ENCODE measurements around the gene PEX11G.
"Not testable (repeated sequence)": the region's sequence is repeated elsewhere in the genome, so short reads cannot be mapped to it uniquely, and the experiment has no call there.

Gene PEX11G

GRCh38 chr19:7461841-7462629 lies 26.8 kb downstream of the PEX11G start:
- no peak for DNase-seq

GRCh38 chr19:7460562-7460966 lies 28.3 kb downstream of the PEX11G start:
- DNase-seq = no peak

GRCh38 chr19:7459773-7460172 lies 29.1 kb downstream of the PEX11G start:
- DNase-seq = no peak

- DNase-seq = no peak
Observed at GRCh38 chr19:7458675-7459074, 30.2 kb downstream of the PEX11G start.

GRCh38 chr19:7456964-7457541 lies 31.8 kb downstream of the PEX11G start:
- DNase-seq = no peak

- no peak for DNase-seq
Observed at GRCh38 chr19:7455600-7456296, 33.1 kb downstream of the PEX11G start.

- no peak for DNase-seq
Observed at GRCh38 chr19:7454998-7455397, 33.8 kb downstream of the PEX11G start.

GRCh38 chr19:7450243-7451223 lies 38.3 kb downstream of the PEX11G start:
- DNase-seq = no peak

- not testable (repeated sequence) for DNase-seq
Observed at GRCh38 chr19:7449391-7450070, 39.3 kb downstream of the PEX11G start.

GRCh38 chr19:7447648-7448047 lies 41.2 kb downstream of the PEX11G start:
- DNase-seq = no peak

GRCh38 chr19:7445104-7445503 lies 43.7 kb downstream of the PEX11G start:
- no peak for DNase-seq

- no peak for DNase-seq
Observed at GRCh38 chr19:7444042-7444441, 44.8 kb downstream of the PEX11G start.

GRCh38 chr19:7442423-7442822 lies 46.4 kb downstream of the PEX11G start:
- DNase-seq = no peak

- no peak for DNase-seq
Observed at GRCh38 chr19:7441468-7442146, 47.2 kb downstream of the PEX11G start.

GRCh38 chr19:7440188-7440975 lies 48.5 kb downstream of the PEX11G start:
- no peak for DNase-seq

GRCh38 chr19:7435586-7435985 lies 53.2 kb downstream of the PEX11G start:
- DNase-seq = no peak

GRCh38 chr19:7434391-7434790 lies 54.4 kb downstream of the PEX11G start:
- no peak for DNase-seq

GRCh38 chr19:7433456-7433855 lies 55.4 kb downstream of the PEX11G start:
- not testable (repeated sequence) for DNase-seq

GRCh38 chr19:7429638-7430282 lies 59.1 kb downstream of the PEX11G start:
- DNase-seq = no peak

GRCh38 chr19:7428651-7429113 lies 60.2 kb downstream of the PEX11G start:
- no peak for DNase-seq

Measured in CD4-positive, alpha-beta T cell treated with Interleukin-12 subunit alpha and Interleukin-12 subunit beta, for 1 hour (primary cell).